GM12878 (cell line): Measurements from ENCODE around the gene OR51F1. TPM values are rescaled to one million over a fixed set of nuclear protein-coding genes. Genes with fewer than 3 reads are reported as not detected.

ENCODE experiments used
- ATAC-seq: fragments of 200-7000 bp; cut with Tn5 transposase; 3 replicates; pipeline ENCODE4 v1.9.1; 2020; ENCODE audit warnings: mild to moderate bottlenecking, moderate library complexity
- BruUV-seq: library from RNA; stranded (reverse); fragments of 400-500 nt; replicated peaks from 2 replicates; lab custom pipeline; 2021; lab: Mats Ljungman, UMichigan
- CTCF ChIA-PET: fragments of 300-600 bp; sonication (Branson Sonifier 250); formaldehyde crosslinking; extraction: SDS; loops from one replicate; lab custom pipeline; 2021; ENCODE audit warnings: inconsistent platforms; lab: Yijun Ruan, JAX
- POLR2A ChIA-PET: fragments of 350-600 bp; formaldehyde crosslinking; extraction: SDS; loops from one replicate; lab custom pipeline; 2021; ENCODE audit warnings: inconsistent platforms; lab: Charles Lee
- RAD21 ChIA-PET: fragments of 300-600 bp; sonication (Branson Sonifier 250); formaldehyde crosslinking; loops from one replicate; lab custom pipeline; 2023; ENCODE audit warnings: antibody characterized with exemption; ENCODE audit not compliant: unreplicated experiment; lab: Charles Lee
- SMC1A ChIA-PET: fragments of 300-600 bp; sonication (Branson Sonifier 250); formaldehyde crosslinking; loops from one replicate; lab custom pipeline; 2023; ENCODE audit not compliant: unreplicated experiment, uncharacterized antibody; lab: Charles Lee
- DNase-seq: peaks from one replicate; pipeline ENCODE4 v3.0.0-alpha.2; 2011; ENCODE audit warnings: low read depth, low spot score
- FAIRE-seq: peaks from 3 replicates; lab custom pipeline; 2011; peaks lifted over from hg19 to GRCh38; lab: Jason Lieb, UNC
- H2AFZ ChIP-seq: 2 replicates; pipeline ENCODE4 v1.6.0; 2011; ENCODE audit warnings: low read depth, low read length, control low read depth; ENCODE audit not compliant: control insufficient read depth
- H3K27ac ChIP-seq: 2 replicates; pipeline ENCODE4 v1.5.1; 2011; ENCODE audit warnings: control low read depth; ENCODE audit not compliant: control insufficient read depth, insufficient read depth
- H3K27me3 ChIP-seq, 2 experiments: replicated peaks in 1 of 2; 2 replicates each; pipeline versions ENCODE4 v1.6.0 to v1.6.1; 2011; ENCODE audit warnings: low read length in 1 of 2; ENCODE audit not compliant: control insufficient read depth in 2 of 2, insufficient read depth in 2 of 2
- H3K36me3 ChIP-seq, 2 experiments: 2 replicates each; pipeline ENCODE4 v1.5.1; 2011; ENCODE audit warnings: low read length in 1 of 2; ENCODE audit not compliant: control insufficient read depth in 2 of 2, insufficient read depth in 2 of 2
- H3K4me1 ChIP-seq: 2 replicates; pipeline ENCODE4 v1.6.1; 2011; ENCODE audit warnings: mild to moderate bottlenecking, low read length, moderate library complexity, mixed read lengths; ENCODE audit not compliant: control insufficient read depth, insufficient read depth
- H3K4me2 ChIP-seq: 2 replicates; pipeline ENCODE4 v1.6.0; 2011; ENCODE audit warnings: control low read depth; ENCODE audit not compliant: control insufficient read depth, insufficient read depth
- H3K4me3 ChIP-seq: fragments of 200-600 bp; sonication (generic); 2 replicates; pipeline ENCODE4 v1.5.1; 2016
- H3K79me2 ChIP-seq: 2 replicates; pipeline ENCODE4 v1.6.0; 2011; ENCODE audit warnings: low read length; ENCODE audit not compliant: control insufficient read depth, insufficient read depth
- H3K9ac ChIP-seq: 2 replicates; pipeline ENCODE4 v1.8.0; 2011; ENCODE audit warnings: low read length, control low read depth, mixed read lengths; ENCODE audit not compliant: control insufficient read depth, insufficient read depth
- H3K9me3 ChIP-seq: replicated peaks from 3 replicates; pipeline ENCODE4 v1.5.1; 2011; ENCODE audit warnings: mild to moderate bottlenecking, low read length; ENCODE audit not compliant: control insufficient read depth, insufficient read depth
- H4K20me1 ChIP-seq: 2 replicates; pipeline ENCODE4 v1.6.0; 2011; ENCODE audit not compliant: control insufficient read depth, insufficient read depth
- EP300 ChIP-seq, 2 experiments: fragments of 150-350 bp in 1 of 2; IDR thresholded peaks; 2 replicates each; pipeline ENCODE4 v1.6.1; 2011 to 2012; ENCODE audit warnings: low read depth in 2 of 2, low read length in 2 of 2, borderline replicate concordance in 1 of 2, improper control_type of control experiment in 1 of 2, inconsistent platforms in 1 of 2; ENCODE audit not compliant: control insufficient read depth in 1 of 2
- HDAC6 ChIP-seq: fragments of 200-600 bp; sonication (generic); IDR thresholded peaks from one replicate; pipeline ENCODE4 v1.8.0; 2017; ENCODE audit warnings: antibody characterized with exemption; ENCODE audit not compliant: unreplicated experiment
- IRF4 ChIP-seq: IDR thresholded peaks from 2 replicates; pipeline ENCODE4 v1.6.1; 2011; ENCODE audit warnings: low read depth, low read length
- JUND ChIP-seq: IDR thresholded peaks from 2 replicates; pipeline ENCODE4 v1.6.1; 2012; ENCODE audit warnings: low read depth, mild to moderate bottlenecking, low read length, improper control_type of control experiment, moderate library complexity
- MTA3 ChIP-seq: IDR thresholded peaks from 2 replicates; pipeline ENCODE4 v1.6.1; 2012; ENCODE audit warnings: low read length, inconsistent platforms, borderline replicate concordance
- NR2F1 ChIP-seq: fragments of 450-650 bp; conservative IDR thresholded peaks from 2 replicates; pipeline ENCODE4 v1.6.1; 2017; ENCODE audit warnings: mild to moderate bottlenecking
- PBX3 ChIP-seq: IDR thresholded peaks from 2 replicates; pipeline ENCODE4 v1.6.1; 2011; ENCODE audit warnings: mild to moderate bottlenecking, low read depth, low read length, moderate library complexity; ENCODE audit not compliant: insufficient replicate concordance
- SMAD1 ChIP-seq: fragments of 450-650 bp; IDR thresholded peaks from 2 replicates; pipeline ENCODE4 v1.6.1; 2018; ENCODE audit warnings: mild to moderate bottlenecking, low read depth; ENCODE audit not compliant: partially characterized antibody
- SP1 ChIP-seq: IDR thresholded peaks from one replicate; pipeline ENCODE4 v1.6.1; 2011; ENCODE audit warnings: low read depth, low read length
- USF1 ChIP-seq: IDR thresholded peaks from 2 replicates; pipeline ENCODE4 v1.6.1; 2011; ENCODE audit warnings: borderline replicate concordance, low read depth, mild to moderate bottlenecking, moderate library complexity, mixed read lengths, low read length; ENCODE audit not compliant: insufficient read depth; ENCODE audit errors: extremely low read length
- ZBTB11 ChIP-seq: fragments of 450-650 bp; formaldehyde crosslinking; IDR thresholded peaks from 2 replicates; pipeline ENCODE4 v1.5.0; 2022; ENCODE audit warnings: mild to moderate bottlenecking, missing genetic modification characterization
- ZBTB4 ChIP-seq: fragments of 450-650 bp; formaldehyde crosslinking; IDR thresholded peaks from 2 replicates; pipeline ENCODE4 v1.4.0; 2022; ENCODE audit warnings: mild to moderate bottlenecking, moderate library complexity
- WGBS: methylation state at CpG from one replicate; pipeline ENCODE4 v1.1.6; 2016; ENCODE audit warnings: low lambda C conversion rate; ENCODE audit not compliant: insufficient replicate concordance, insufficient coverage; ENCODE audit errors: missing lambda C conversion rate; 5-methylcytosine and 5-hydroxymethylcytosine counted together
- in situ Hi-C: fragments of 300-500 bp; cut with MboI; formaldehyde crosslinking; loops from 9 replicates; pipeline ENCODE4 v1.14.3; 2018; ENCODE audit warnings: mixed read lengths
- intact Hi-C: fragments of 100-400 bp; cut with micrococcal nuclease; formaldehyde crosslinking; loops from one replicate; pipeline ENCODE4 v1.14.2; 2022; ENCODE audit not compliant: unreplicated experiment
- polyA plus RNA-seq, 11 experiments: library from polyadenylated mRNA; depleted of rRNA in 4 of 11; unstranded in 6 of 11; stranded (reverse) in 5 of 11; fragments of >200 nt; fragmentation: Nextera tagmentation in 4 of 11; fragmentation: Illumina TruSeq in 1 of 11; extraction: Ambion mirVana in 4 of 11; extraction: Trizol in 1 of 11; gene quantifications; 1 replicate in 1 of 11; 2 replicates in 10 of 11; pipeline versions ENCODE4 v1.2.1 to v1.2.3, GENCODE V29; 2011 to 2016; ENCODE audit warnings: inconsistent platforms in 2 of 11, missing spikeins in 2 of 11, low read depth in 1 of 11
- total RNA-seq, 4 experiments: library from RNA; depleted of rRNA in 3 of 4; stranded (reverse); fragments of >200 nt in 3 of 4; fragmentation: Illumina TruSeq in 1 of 4; extraction: Trizol in 1 of 4; gene quantifications; 2 replicates each; pipeline versions ENCODE4 v1.2.1 to v1.2.3, GENCODE V29; 2013 to 2021

OR51F1 gene
- total and polyA plus RNA-seq, 10 of the 15 experiments (the other 5 are each of a cell fraction or from before 2014, with no cell fraction given): not detected

- TF ChIP-seq ZBTB4 (CRISPR knock-in tag): no peak
These were observed 38.7 kb upstream of the OR51F1 start (continued) for GRCh38 chr11:4808476-4808875.

- ChIA-PET POLR2A (no interaction called here), CTCF (no interaction called here), SMC1A (no interaction called here), RAD21 (no interaction called here)
- BruUV-seq: no TSS peak
- Histone ChIP-seq H3K9ac (no peak within 1 kb of the TSS), H3K9me3 (no peaks in the 10 kb centered on the region), H4K20me1 (no peaks in the 10 kb centered on the region), H3K4me2 (no peak within 1 kb of the TSS), H3K4me3 (no peak within 1 kb of the TSS), H3K27me3 (no peaks in the 10 kb centered on the region), H3K27ac (no peak within 1 kb of the TSS), H3K79me2 (no peaks in the 10 kb centered on the region), H3K4me1 (no peaks in the 10 kb centered on the region), H2AFZ (no peak within 1 kb of the TSS), H3K36me3 (no peaks in the 10 kb centered on the region)
- in situ Hi-C loops: no loop called here
- DNase-seq (no peak), ATAC-seq (no peak), FAIRE-seq (no peak)
- WGBS: 8% methylated on average over 3 of the region's 3 CpGs
- no peak for TF ChIP-seq SP1
- no peak for TF ChIP-seq MTA3
- no peak for TF ChIP-seq IRF4
- TF ChIP-seq NR2F1: no peak
- TF ChIP-seq HDAC6: no peak
- TF ChIP-seq ZBTB11: no peak
- TF ChIP-seq SMAD1: no peak
- TF ChIP-seq PBX3: no peak
- TF ChIP-seq USF1: no peak
- TF ChIP-seq JUND: no peak
- no peak for TF ChIP-seq EP300 (IDR thresholded peaks at IDR 0.05; ENCODE audit: borderline replicate concordance in 1 of 2, control insufficient read depth in 1 of 2, low read depth in 2 of 2, low read length in 2 of 2)
- intact Hi-C loops: no loop called here
These were observed 34.5 kb upstream of the OR51F1 start, which contains the start of gene OR52R1 for GRCh38 chr11:4804280-4804679. Gene OR52R1 (minus strand): TSS chr11:4804380. CDS start chr11:4804380, 0 bp downstream.
